RWPE2 (cell line): ENCODE results near the gene ZBP1.

ENCODE experiments used
- ATAC-seq: fragments of 200-7000 bp; cut with Tn5 transposase; 3 replicates; pipeline ENCODE4 v1.9.1; 2021; ENCODE audit warnings: low read depth
- DNase-seq: peaks from one replicate; pipeline ENCODE4 v3.0.0-alpha.2; 2020; ENCODE audit warnings: low spot score
- H3K27ac ChIP-seq: fragments of 450-650 bp; 2 replicates; pipeline ENCODE4 v1.5.1; 2017; ENCODE audit warnings: mild to moderate bottlenecking; ENCODE audit not compliant: poor library complexity, severe bottlenecking
- H3K27me3 ChIP-seq: fragments of 250-450 bp; sonication (Bioruptor Pico); 2 replicates; pipeline ENCODE4 v1.5.1; 2021; ENCODE audit warnings: mild to moderate bottlenecking, moderate library complexity; ENCODE audit not compliant: insufficient read depth, poor library complexity, severe bottlenecking
- H3K36me3 ChIP-seq: fragments of 250-450 bp; sonication (Bioruptor Pico); 2 replicates; pipeline ENCODE4 v1.5.1; 2020; ENCODE audit warnings: low read depth, mild to moderate bottlenecking, moderate library complexity
- H3K4me1 ChIP-seq: fragments of 250-450 bp; sonication (Bioruptor Pico); 2 replicates; pipeline ENCODE4 v1.5.1; 2021; ENCODE audit warnings: mild to moderate bottlenecking, moderate library complexity; ENCODE audit not compliant: insufficient read depth, poor library complexity, severe bottlenecking
- H3K4me3 ChIP-seq: fragments of 250-450 bp; sonication (Bioruptor Pico); 2 replicates; pipeline ENCODE4 v1.5.1; 2021; ENCODE audit warnings: mild to moderate bottlenecking, moderate library complexity; ENCODE audit not compliant: severe bottlenecking
- H3K9me3 ChIP-seq: fragments of 250-450 bp; sonication (Bioruptor Pico); 2 replicates; pipeline ENCODE4 v1.5.1; 2021; ENCODE audit warnings: mild to moderate bottlenecking, moderate library complexity; ENCODE audit not compliant: severe bottlenecking
- TF ChIP-seq, protein P1 (sequence below): fragments of 450-650 bp; IDR thresholded peaks from one replicate; pipeline ENCODE4 v1.5.1; 2017; ENCODE audit warnings: mild to moderate bottlenecking, moderate library complexity; ENCODE audit not compliant: poor library complexity, severe bottlenecking

Gene ZBP1

DNA sequence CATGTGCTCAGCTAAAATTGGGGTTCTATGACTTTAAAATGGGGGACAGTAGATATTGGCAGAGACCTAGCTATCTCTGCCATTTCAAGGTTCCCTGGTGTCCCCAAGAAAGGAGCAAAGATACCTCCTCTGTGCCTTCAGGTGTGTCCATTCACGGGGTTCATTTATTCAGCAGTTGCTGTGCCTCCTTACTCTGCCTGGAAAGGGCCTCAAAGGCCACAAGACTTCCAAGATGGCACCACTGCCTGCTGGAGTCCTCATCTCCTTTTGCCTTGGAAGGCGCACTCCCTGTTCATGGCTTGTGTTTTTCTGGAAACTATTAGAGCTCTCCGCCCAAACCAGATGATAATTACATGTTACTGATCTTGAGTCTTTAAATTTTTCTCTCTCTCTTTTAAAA lies 3.9 kb upstream of the ZBP1 start:
- DNase-seq (no peak), ATAC-seq (no peak)
- H3K4me1 ChIP-seq = peaks cover 38% of the 10 kb centered on the region
- H3K36me3 ChIP-seq = no peaks in the 10 kb centered on the region
- H3K27ac ChIP-seq = no peak overlapping the region
- no peak overlapping the region for H3K4me3 ChIP-seq
- no peaks in the 10 kb centered on the region for H3K27me3 ChIP-seq
- H3K9me3 ChIP-seq = peaks cover 5% of the 10 kb centered on the region
- TF ChIP-seq, protein P1, sequence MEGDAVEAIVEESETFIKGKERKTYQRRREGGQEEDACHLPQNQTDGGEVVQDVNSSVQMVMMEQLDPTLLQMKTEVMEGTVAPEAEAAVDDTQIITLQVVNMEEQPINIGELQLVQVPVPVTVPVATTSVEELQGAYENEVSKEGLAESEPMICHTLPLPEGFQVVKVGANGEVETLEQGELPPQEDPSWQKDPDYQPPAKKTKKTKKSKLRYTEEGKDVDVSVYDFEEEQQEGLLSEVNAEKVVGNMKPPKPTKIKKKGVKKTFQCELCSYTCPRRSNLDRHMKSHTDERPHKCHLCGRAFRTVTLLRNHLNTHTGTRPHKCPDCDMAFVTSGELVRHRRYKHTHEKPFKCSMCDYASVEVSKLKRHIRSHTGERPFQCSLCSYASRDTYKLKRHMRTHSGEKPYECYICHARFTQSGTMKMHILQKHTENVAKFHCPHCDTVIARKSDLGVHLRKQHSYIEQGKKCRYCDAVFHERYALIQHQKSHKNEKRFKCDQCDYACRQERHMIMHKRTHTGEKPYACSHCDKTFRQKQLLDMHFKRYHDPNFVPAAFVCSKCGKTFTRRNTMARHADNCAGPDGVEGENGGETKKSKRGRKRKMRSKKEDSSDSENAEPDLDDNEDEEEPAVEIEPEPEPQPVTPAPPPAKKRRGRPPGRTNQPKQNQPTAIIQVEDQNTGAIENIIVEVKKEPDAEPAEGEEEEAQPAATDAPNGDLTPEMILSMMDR = no peak

DNA sequence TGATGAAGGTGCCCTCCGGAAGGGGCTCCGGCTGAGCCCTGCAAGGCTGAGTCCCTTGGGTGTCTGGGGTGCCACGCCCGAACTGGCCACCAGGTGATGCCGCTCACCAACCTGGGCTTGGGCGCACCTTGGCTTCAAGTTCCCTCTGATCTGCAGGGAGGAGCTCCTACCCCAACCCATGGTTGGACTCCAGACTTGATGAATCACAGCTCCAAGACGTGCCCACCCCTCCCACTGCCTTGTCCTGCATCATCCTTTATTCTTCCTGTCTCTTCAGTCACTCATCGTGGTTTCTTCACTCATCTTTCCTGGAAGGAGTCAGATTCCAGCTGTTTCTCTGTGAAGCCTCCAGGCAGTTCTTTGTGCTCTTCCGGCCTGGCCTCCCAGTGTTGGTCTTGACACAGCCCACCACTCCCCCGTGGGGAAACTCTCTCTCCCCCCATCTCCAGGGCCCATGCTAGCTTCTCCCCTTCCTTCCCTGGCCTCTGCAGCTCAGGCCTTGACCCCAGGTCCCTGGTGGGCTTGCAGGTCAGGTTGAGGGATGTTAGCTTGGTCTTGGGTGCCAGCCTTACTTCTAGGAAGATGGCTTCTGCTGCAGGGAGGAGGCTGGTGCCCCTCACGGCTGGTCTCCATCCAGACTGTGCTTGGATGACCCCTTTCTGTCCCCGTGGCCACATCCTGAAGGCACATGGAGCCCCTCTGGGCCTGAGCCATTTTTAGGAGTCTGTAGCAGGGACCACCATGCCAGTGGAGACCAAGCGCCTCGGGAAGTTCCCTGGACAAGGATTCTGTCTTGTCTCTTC lies 2.6 kb upstream of the ZBP1 start:
- Histone ChIP-seq H3K27me3 (no peaks in the 10 kb centered on the region), H3K4me3 (no peak overlapping the region), H3K4me1 (peaks cover 39% of the 10 kb centered on the region), H3K36me3 (no peaks in the 10 kb centered on the region), H3K27ac (peak overlapping the region; percentile 71), H3K9me3 (peaks cover 5% of the 10 kb centered on the region)
- peak; percentile 100 for DNase-seq
- TF ChIP-seq, protein P1 = peak; percentile 100
- ATAC-seq = peak; percentile 92

DNA sequence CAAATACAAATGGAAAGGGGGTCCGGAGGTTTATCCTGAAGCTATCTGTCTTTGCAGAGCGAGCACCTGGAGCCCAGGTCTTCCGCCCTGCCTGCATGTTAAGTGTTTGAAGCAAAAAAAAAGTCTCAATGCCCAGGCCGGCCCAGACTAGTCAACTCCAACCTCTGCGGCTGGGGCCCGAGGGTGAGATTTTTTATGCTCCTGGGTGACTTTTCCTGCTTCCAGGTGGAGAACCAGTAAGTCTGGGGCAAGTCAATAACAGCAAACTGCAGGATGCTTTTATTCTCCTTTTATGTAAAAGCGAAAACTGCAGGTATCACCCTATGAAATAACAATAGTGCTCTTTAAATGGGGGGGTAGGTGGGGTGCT lies 2.0 kb upstream of the ZBP1 start:
- ATAC-seq (peak; percentile 35), DNase-seq (peak; percentile 80)
- Histone ChIP-seq H3K9me3 (peaks cover 5% of the 10 kb centered on the region), H3K36me3 (no peaks in the 10 kb centered on the region), H3K27ac (peak overlapping the region; percentile 71), H3K27me3 (no peaks in the 10 kb centered on the region), H3K4me3 (no peak overlapping the region), H3K4me1 (peaks cover 39% of the 10 kb centered on the region)
- TF ChIP-seq, protein P1 = no peak

DNA sequence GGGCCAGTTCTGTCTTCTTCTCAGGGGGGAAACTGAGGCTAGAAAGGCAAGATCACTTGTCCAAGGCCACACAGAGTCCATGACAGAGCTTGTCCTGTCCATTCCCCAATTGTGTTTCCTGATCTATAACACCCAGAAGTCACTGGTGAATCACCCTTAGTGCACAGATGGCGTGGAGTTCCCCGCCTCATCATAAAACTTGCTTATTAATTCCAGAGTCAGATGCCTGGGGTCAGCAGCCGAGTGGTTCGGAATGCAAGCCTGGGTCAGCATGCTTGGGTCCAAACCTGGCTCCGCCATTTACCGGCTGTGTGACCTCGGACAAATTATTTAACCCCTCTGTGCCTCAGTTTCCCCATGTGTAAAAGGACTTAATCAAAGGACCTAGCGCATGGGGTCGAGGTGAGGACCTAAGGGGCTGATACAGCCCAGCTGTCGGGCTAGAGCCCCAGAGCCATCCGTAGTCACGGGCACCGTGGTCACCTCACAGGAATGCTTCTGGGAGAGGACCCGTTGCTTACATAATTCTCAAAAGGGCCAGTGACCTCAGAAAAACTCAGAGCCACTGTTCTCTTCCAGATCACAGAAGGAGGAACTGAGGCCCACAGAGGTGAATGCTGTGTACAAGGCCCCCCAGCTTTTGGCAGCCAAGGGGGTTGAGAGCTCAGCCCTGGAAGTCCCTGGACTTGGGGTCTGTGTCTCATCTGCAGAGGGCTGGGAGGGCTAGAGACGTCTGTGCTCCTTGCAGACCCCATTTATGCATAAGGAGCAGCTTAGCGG lies 1.4 kb upstream of the ZBP1 start:
- Histone ChIP-seq H3K4me3 (no peak overlapping the region), H3K27ac (peak overlapping the region; percentile 71), H3K27me3 (no peaks in the 10 kb centered on the region), H3K4me1 (peaks cover 39% of the 10 kb centered on the region), H3K9me3 (peaks cover 5% of the 10 kb centered on the region), H3K36me3 (no peaks in the 10 kb centered on the region)
- peak; percentile 73 for DNase-seq
- no peak for ATAC-seq
- TF ChIP-seq, protein P1 = no peak
